GM13977 (cell line): ENCODE data around the gene CFP.

Experiments used
- DNase-seq: peaks from one replicate; pipeline ENCODE4 v3.0.0; 2012; ENCODE audit warnings: low spot score
- in situ Hi-C: fragments of 300-500 bp; cut with MboI; formaldehyde crosslinking; loops from one replicate; pipeline ENCODE4 v1.12.0; 2022; ENCODE audit warnings: low sequenced_read_pairs, low pct_unique_long_range_greater_than_20kb, mixed read lengths, inconsistent platforms; ENCODE audit not compliant: unreplicated experiment
- TF ChIP-seq, protein P1 (sequence below): IDR thresholded peaks from 2 replicates; pipeline ENCODE4 v1.5.1; 2012; ENCODE audit warnings: mild to moderate bottlenecking, control low read depth; ENCODE audit not compliant: insufficient read depth; ENCODE audit errors: extremely low read depth, missing control alignments

The CFP gene

DNA sequence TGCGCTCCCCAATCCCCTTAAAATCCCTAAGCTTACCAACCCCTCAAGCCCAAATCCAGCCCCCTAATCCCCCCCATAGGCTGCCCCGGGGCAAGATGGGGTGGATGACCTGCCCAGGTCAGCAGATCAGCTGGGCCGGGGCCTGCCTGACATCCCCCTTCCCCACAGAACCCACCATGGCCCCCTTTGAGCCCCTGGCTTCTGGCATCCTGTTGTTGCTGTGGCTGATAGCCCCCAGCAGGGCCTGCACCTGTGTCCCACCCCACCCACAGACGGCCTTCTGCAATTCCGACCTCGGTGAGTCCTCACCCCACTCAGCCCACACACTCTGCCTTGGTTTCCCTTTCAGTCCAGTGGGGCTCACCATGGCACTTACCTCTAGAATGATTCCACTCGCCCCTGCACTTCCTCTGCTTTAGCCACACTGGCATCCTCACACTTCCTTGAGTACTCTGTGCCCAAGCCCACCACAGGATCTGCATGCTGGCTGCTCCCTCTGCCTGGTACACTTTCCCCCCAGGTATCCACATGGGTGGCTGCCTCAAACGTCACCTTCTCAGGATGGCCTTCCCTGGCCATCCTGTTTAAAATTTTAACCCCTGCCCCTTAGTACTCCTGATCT lies 46.4 kb downstream of the CFP start:
- TF ChIP-seq, protein P1, sequence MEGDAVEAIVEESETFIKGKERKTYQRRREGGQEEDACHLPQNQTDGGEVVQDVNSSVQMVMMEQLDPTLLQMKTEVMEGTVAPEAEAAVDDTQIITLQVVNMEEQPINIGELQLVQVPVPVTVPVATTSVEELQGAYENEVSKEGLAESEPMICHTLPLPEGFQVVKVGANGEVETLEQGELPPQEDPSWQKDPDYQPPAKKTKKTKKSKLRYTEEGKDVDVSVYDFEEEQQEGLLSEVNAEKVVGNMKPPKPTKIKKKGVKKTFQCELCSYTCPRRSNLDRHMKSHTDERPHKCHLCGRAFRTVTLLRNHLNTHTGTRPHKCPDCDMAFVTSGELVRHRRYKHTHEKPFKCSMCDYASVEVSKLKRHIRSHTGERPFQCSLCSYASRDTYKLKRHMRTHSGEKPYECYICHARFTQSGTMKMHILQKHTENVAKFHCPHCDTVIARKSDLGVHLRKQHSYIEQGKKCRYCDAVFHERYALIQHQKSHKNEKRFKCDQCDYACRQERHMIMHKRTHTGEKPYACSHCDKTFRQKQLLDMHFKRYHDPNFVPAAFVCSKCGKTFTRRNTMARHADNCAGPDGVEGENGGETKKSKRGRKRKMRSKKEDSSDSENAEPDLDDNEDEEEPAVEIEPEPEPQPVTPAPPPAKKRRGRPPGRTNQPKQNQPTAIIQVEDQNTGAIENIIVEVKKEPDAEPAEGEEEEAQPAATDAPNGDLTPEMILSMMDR: no peak
- in situ Hi-C loops: no loop called here
- DNase-seq: no peak

DNA sequence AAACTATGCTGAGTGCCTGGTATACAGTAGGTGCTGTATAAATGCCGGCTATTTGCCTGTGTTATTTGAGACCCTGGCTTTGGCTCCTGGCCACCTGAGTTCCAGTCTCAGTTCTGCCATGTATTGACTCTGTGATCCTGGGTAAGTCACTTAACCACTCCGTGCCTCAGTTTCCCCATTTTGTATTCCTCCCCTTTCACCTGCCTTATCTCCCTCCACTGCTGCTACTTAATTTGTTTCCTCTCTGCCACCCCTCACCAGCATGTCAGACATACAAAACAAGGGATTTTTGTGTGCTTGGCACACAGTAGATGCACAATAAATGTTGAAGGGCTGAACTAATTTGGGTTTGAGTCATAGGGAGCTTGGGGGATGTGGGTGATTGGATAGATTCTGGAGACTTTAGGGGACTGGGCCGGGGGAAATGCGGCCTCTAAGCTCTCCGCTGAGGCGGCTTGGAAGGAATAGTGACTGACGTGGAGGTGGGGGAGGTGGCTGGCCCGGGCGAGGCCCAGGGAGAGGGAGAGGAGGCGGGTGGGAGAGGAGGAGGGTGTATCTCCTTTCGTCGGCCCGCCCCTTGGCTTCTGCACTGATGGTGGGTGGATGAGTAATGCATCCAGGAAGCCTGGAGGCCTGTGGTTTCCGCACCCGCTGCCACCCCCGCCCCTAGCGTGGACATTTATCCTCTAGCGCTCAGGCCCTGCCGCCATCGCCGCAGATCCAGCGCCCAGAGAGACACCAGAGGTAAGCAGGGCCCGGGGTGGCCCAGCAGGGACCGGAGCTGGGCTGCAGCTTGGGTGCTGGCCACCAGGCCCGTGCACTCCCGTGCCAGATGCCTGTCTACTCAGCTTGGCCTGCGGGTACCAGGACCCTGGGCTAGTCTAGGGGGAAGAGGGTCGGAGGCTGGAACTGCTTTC lies 47.7 kb downstream of the CFP start, which contains the start of gene TIMP1:
Gene TIMP1 (plus strand): TSS at position 706 of the 917 bp plus-strand sequence. CDS start 980 bp downstream, outside the sequence.
- peak; percentile 84 for DNase-seq
- TF ChIP-seq, protein P1: no peak
- in situ Hi-C loops: no loop called here

DNA sequence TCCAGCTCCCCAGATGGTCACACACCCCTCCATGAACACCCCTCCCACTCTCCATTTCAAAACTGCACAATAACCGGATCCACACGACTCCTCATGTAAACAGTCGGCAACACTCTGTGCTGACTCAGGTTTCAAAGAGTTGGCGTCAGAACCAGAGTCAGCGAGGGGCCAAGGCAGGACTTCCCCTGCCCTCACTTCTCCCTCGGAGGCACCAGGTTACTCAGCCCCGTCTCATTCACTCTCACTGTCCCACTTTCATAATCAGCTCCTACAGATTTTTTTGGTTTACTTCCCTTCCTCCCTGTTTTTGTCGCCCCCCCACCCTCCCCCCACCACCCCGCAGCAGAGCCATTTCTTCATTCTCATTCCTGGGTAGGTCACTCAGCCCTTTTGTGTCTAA lies 50.2 kb downstream of the CFP start:
- peak; percentile 69 for DNase-seq
- TF ChIP-seq, protein P1: no peak
- in situ Hi-C loops: no loop called here

DNA sequence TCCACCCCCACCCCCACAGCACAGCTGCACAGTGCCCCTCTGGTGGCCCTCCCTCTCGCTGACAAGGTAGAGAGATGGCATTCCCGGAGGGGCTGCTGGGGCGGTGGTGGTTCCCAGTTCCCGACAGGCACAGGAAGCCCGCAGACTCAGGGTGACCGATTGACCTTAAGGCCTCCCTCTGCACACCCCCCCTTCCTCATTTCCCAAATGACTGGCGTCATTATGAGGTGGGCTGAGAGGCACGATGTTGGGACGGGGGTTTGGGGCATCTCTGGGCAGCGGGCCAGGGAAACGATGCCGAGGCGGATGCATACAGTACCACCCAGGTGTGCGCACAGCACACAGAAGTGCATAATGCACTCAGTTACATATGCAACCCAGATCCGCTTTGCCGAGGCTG lies 51.0 kb downstream of the CFP start:
- no peak for DNase-seq
- in situ Hi-C loops: no loop called here
- TF ChIP-seq, protein P1: no peak

DNA sequence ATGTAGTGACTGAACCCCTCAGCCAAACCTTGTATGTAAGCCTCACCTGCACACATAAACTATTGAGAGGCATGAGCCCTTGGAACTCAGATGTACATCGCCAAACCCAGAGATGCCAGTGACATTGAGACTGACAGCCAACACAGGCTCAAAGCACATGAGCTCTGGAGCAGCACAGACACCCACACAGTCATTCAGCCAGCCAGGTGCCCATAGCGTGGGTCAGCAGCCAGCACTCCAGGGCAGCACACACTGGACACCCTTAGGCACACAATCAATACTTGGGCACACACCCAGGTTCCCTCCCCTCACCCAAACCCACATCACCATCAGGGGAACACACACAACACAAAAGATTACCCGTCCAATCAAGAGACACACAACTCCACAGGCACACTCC lies 51.8 kb downstream of the CFP start:
- DNase-seq: no peak
- in situ Hi-C loops: no loop called here
- TF ChIP-seq, protein P1: no peak

DNA sequence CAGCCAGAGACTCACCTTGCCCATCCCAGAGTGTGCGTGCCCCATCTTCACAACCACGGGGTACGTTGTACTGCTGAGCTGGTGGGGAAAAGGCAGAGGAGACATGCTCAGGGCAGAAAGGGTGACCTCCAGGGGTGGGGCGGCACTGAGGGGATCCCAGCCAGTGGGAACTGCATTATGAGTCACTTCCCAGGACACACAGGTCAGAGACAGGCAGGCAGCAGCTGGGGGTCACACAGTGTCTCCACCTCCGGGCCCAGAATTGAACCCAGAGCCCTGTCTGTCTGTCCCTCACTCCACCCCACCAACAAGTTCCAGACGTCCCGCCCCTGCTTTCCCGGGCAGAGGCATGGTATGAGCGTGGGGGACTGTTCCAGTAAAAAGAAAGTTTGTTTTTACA lies 52.3 kb downstream of the CFP start:
- TF ChIP-seq, protein P1: no peak
- in situ Hi-C loops: no loop called here
- no peak for DNase-seq
